ENCODE data around the gene RNU6-1.

- TF ChIP-seq CTCF (conservative IDR thresholded peaks at IDR 0.05 in 1 of 2, IDR thresholded peaks at IDR 0.05 in 1 of 2; ENCODE audit: low read depth in 1 of 2, low read length in 2 of 2) (no peak), EZH2 (IDR thresholded peaks at IDR 0.05; ENCODE audit: low read length, missing control alignments) (no peak)
Observed at GRCh38 chr15:67865766-67866165, 25.9 kb upstream of the RNU6-1 start.

Data from fibroblast of lung (primary cell).